Endothelial cell of umbilical vein (primary cell): ENCODE measurements around the gene SOX10. TPM values are rescaled to one million over a fixed set of nuclear protein-coding genes. Genes with fewer than 3 reads are reported as not detected.

Experiments
- BruUV-seq: library from RNA; stranded (reverse); fragments of 400-500 nt; replicated peaks from 2 replicates; lab custom pipeline; 2021; lab: Mats Ljungman, UMichigan
- CTCF ChIA-PET: fragments of 300-600, 350-600 bp; sonication (Branson Sonifier 250); formaldehyde crosslinking; loops from one replicate; lab custom pipeline; 2021; ENCODE audit warnings: antibody characterized with exemption, inconsistent platforms; lab: Charles Lee
- POLR2A ChIA-PET: fragments of 300-600, 350-600 bp; sonication (Branson Sonifier 250); formaldehyde crosslinking; loops from one replicate; lab custom pipeline; 2021; ENCODE audit warnings: antibody characterized with exemption, inconsistent platforms; lab: Charles Lee
- DNase-seq: peaks from one replicate; pipeline ENCODE4 v3.0.0-alpha.2; 2011; ENCODE audit warnings: low read depth, low spot score
- FAIRE-seq: peaks from 2 replicates; lab custom pipeline; 2011; peaks lifted over from hg19 to GRCh38; lab: Jason Lieb, UNC
- H2AFZ ChIP-seq: 2 replicates; pipeline ENCODE4 v1.6.0; 2012; ENCODE audit warnings: low read depth, low read length, control low read depth, inconsistent platforms
- H3K27ac ChIP-seq: 2 replicates; pipeline ENCODE4 v1.5.1; 2011; ENCODE audit warnings: low read depth, mild to moderate bottlenecking, control low read depth, low read length, moderate library complexity; ENCODE audit not compliant: insufficient read depth
- H3K27me3 ChIP-seq, 2 experiments: 2 replicates each; pipeline versions ENCODE4 v1.6.0 to v1.6.1; 2011; ENCODE audit warnings: low read length in 2 of 2, mixed read lengths in 1 of 2; ENCODE audit not compliant: control insufficient read depth in 2 of 2, insufficient read depth in 2 of 2
- H3K36me3 ChIP-seq, 2 experiments: 2 replicates in 1 of 2; 3 replicates in 1 of 2; pipeline ENCODE4 v1.5.1; 2011; ENCODE audit warnings: low read length in 2 of 2, mild to moderate bottlenecking in 1 of 2, moderate library complexity in 1 of 2; ENCODE audit not compliant: control insufficient read depth in 2 of 2, insufficient read depth in 2 of 2; ENCODE audit errors: extremely low read depth in 1 of 2
- H3K4me1 ChIP-seq: 3 replicates; pipeline ENCODE4 v1.5.1; 2011; ENCODE audit warnings: mild to moderate bottlenecking, low read length; ENCODE audit not compliant: control insufficient read depth, insufficient read depth; ENCODE audit errors: extremely low read depth
- H3K4me2 ChIP-seq: 2 replicates; pipeline ENCODE4 v1.6.1; 2011; ENCODE audit warnings: low read length, control low read depth, mixed read lengths; ENCODE audit not compliant: insufficient read depth
- H3K4me3 ChIP-seq, 3 experiments: fragments of 200-600 bp in 1 of 3; sonication (generic), shearing (Covaris generic) in 1 of 3; replicated peaks in 1 of 3; 2 replicates each; pipeline ENCODE4 v1.5.1; 2011 to 2016; ENCODE audit warnings: control low read depth in 3 of 3, low read length in 3 of 3, mild to moderate bottlenecking in 2 of 3, inconsistent platforms in 1 of 3, low read depth in 1 of 3, moderate library complexity in 1 of 3; ENCODE audit not compliant: insufficient read depth in 1 of 3
- H3K79me2 ChIP-seq: 2 replicates; pipeline ENCODE4 v1.6.0; 2012; ENCODE audit warnings: low read length, inconsistent platforms; ENCODE audit not compliant: control insufficient read depth, insufficient read depth
- H3K9ac ChIP-seq: replicated peaks from 2 replicates; pipeline ENCODE3; 2011; ENCODE audit warnings: low read length, control low read depth; ENCODE audit not compliant: insufficient read depth; ENCODE audit errors: extremely low read depth
- H3K9me1 ChIP-seq: replicated peaks from 3 replicates; pipeline ENCODE4 v1.6.0; 2011; ENCODE audit warnings: mild to moderate bottlenecking, low read length; ENCODE audit not compliant: control insufficient read depth, insufficient read depth; ENCODE audit errors: extremely low read depth
- H3K9me3 ChIP-seq: replicated peaks from 2 replicates; pipeline ENCODE4 v1.5.1; 2012; ENCODE audit warnings: low read length, inconsistent platforms; ENCODE audit not compliant: control insufficient read depth, insufficient read depth
- H4K20me1 ChIP-seq: replicated peaks from 2 replicates; pipeline ENCODE3; 2011; ENCODE audit warnings: mild to moderate bottlenecking, low read length; ENCODE audit not compliant: control insufficient read depth, insufficient read depth; ENCODE audit errors: extremely low read depth
- CTCF ChIP-seq, 2 donors: IDR thresholded peaks; 1 replicate in 1 of 2; 2 replicates in 1 of 2; pipeline ENCODE4 v1.5.1; 2011; ENCODE audit warnings: low read length in 2 of 2, mild to moderate bottlenecking in 2 of 2, moderate library complexity in 2 of 2, control low read depth in 1 of 2, inconsistent platforms in 1 of 2, low read depth in 1 of 2; ENCODE audit not compliant: insufficient read depth in 1 of 2; ENCODE audit errors: extremely low read depth in 1 of 2
- EZH2 ChIP-seq: IDR thresholded peaks from 2 replicates; pipeline ENCODE4 v1.6.1; 2012; ENCODE audit warnings: borderline replicate concordance, low read depth, mild to moderate bottlenecking, moderate library complexity, low read length, inconsistent platforms; ENCODE audit not compliant: severe bottlenecking
- FOS ChIP-seq: IDR thresholded peaks from 2 replicates; pipeline ENCODE4 v1.6.1; 2011; ENCODE audit warnings: mild to moderate bottlenecking, low read length, moderate library complexity, borderline replicate concordance; ENCODE audit not compliant: insufficient read depth
- GATA2 ChIP-seq: IDR thresholded peaks from 2 replicates; pipeline ENCODE4 v1.7.0; 2011; ENCODE audit warnings: low read depth, mild to moderate bottlenecking, moderate library complexity, mixed read lengths, low read length; ENCODE audit not compliant: insufficient read length, insufficient read depth
- JUN ChIP-seq: IDR thresholded peaks from 2 replicates; pipeline ENCODE4 v1.6.1; 2011; ENCODE audit warnings: borderline replicate concordance, low read depth; ENCODE audit not compliant: insufficient read length, insufficient read depth
- MAX ChIP-seq: IDR thresholded peaks from 2 replicates; pipeline ENCODE4 v1.6.1; 2011; ENCODE audit not compliant: insufficient read depth, insufficient read length
- MYC ChIP-seq: IDR thresholded peaks from one replicate; pipeline ENCODE4 v1.6.1; 2011; ENCODE audit warnings: mild to moderate bottlenecking, low read depth, low read length
- POLR2A ChIP-seq: IDR thresholded peaks from 2 replicates; pipeline ENCODE4 v1.6.1; 2012; ENCODE audit warnings: low read depth, mild to moderate bottlenecking, control low read depth, low read length
- POLR2AphosphoS5 ChIP-seq: IDR thresholded peaks from 2 replicates; pipeline ENCODE4 v1.6.1; 2012; ENCODE audit warnings: low read depth, mild to moderate bottlenecking, control low read depth, low read length, moderate library complexity; ENCODE audit not compliant: insufficient read depth
- dilution Hi-C: fragments of 300-500 bp; cut with MboI; formaldehyde crosslinking; loops from one replicate; pipeline ENCODE4 v1.15.0; 2019; ENCODE audit warnings: low sequenced_read_pairs; ENCODE audit not compliant: extremely low pct_ligation_motif_present
- intact Hi-C: fragments of 100-400 bp; cut with micrococcal nuclease; formaldehyde crosslinking; loops from one replicate; pipeline ENCODE4 v1.10.0; 2022
- polyA plus RNA-seq, 4 experiments: library from polyadenylated mRNA; depleted of rRNA in 3 of 4; stranded (reverse) in 3 of 4; unstranded in 1 of 4; fragments of >200 nt; gene quantifications; 2 replicates each; pipeline versions ENCODE4 v1.2.1 to v1.2.3, GENCODE V29; 2011 to 2012; ENCODE audit warnings: missing spikeins in 1 of 4
- total RNA-seq: library from RNA; stranded (reverse); gene quantifications from 2 replicates; pipeline ENCODE4 v1.2.3, GENCODE V29; 2021

The SOX10 gene
- total and polyA plus RNA-seq, 2 donors (not counting 3 experiments of a cell fraction or from before 2014, with no cell fraction given) = not detected

DNA sequence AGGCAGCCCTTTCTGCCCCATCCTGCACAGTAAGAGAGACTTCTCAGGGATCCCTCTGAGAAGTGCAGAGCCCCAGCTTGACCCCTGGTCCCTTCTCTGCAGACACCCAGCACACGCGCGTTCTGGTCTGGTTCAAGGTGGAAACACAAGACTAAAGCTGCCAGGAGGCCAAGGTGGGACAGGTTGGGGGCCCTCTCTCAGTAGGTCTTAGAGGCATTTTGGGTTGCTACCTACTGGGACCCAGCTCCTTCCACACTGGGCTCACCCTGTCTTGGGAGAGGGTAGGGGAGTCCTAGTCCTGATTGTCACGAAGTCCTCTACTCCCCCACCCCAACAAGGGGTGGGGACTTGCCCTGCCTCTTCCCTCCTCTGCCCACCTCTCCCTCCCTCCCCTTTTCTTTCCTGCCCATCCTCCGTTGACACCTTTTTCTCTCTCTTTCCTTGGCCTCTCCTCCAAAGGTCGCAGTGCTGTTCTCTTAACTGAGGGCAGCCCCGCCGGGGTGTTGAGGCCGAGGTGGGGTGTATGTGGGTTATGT is 763 bp upstream of the SOX10 start:
- TF ChIP-seq JUN (no peak), GATA2 (no peak), MYC (no peak), POLR2A (no peak), MAX (no peak), POLR2AphosphoS5 (no peak), CTCF (IDR thresholded peaks at IDR 0.05; ENCODE audit: extremely low read depth in 1 of 2, insufficient read depth in 1 of 2, low read depth in 1 of 2, low read length in 2 of 2) (no peak), EZH2 (no peak), FOS (no peak)
- Histone ChIP-seq H3K27ac (no peak overlapping the region), H3K9ac (no peak overlapping the region), H3K4me1 (no peaks in the 10 kb centered on the region), H2AFZ (no peak overlapping the region), H3K36me3 (no peaks in the 10 kb centered on the region), H3K79me2 (no peaks in the 10 kb centered on the region), H3K27me3 (no peaks in the 10 kb centered on the region), H3K4me3 (no peak overlapping the region), H3K4me2 (no peak overlapping the region), H4K20me1 (no peaks in the 10 kb centered on the region), H3K9me1 (no peaks in the 10 kb centered on the region), H3K9me3 (no peaks in the 10 kb centered on the region)
- no peak for FAIRE-seq
- no peak for DNase-seq
- BruUV-seq = no TSS peak
- intact Hi-C loops (no loop called here), dilution Hi-C loops (no loop called here)
- POLR2A ChIA-PET = no interaction called here
- CTCF ChIA-PET = interaction anchor here (0.6 kb wide), 1 partner anchor 22 kb away, joined by 5 read pairs; no protein-coding TSS in a partner anchor
